HK-2 (cell line): Measurements from ENCODE around the gene CDH4.

ENCODE experiments used
- DNase-seq: peaks from one replicate; pipeline ENCODE4 v3.0.0-alpha.2; 2018; ENCODE audit not compliant: unreplicated experiment

CDH4 gene

GRCh38 chr20:61556673-61557072 lies 304.6 kb downstream of the CDH4 start:
- no peak for DNase-seq

GRCh38 chr20:61557621-61558020 lies 305.6 kb downstream of the CDH4 start:
- no peak for DNase-seq

- peak; percentile 41 for DNase-seq
Measured at GRCh38 chr20:61558726-61559125, 306.7 kb downstream of the CDH4 start.

- DNase-seq: no peak
Measured at GRCh38 chr20:61559706-61560315, 307.8 kb downstream of the CDH4 start.

- peak; percentile 16 for DNase-seq
Measured at GRCh38 chr20:61560361-61560853, 308.3 kb downstream of the CDH4 start.

GRCh38 chr20:61561111-61561830 lies 309.2 kb downstream of the CDH4 start:
- no peak for DNase-seq

GRCh38 chr20:61562491-61562890 lies 310.4 kb downstream of the CDH4 start:
- DNase-seq: no peak

GRCh38 chr20:61562897-61563504 lies 310.9 kb downstream of the CDH4 start:
- DNase-seq: no peak

- no peak for DNase-seq
Measured at GRCh38 chr20:61564628-61565027, 312.6 kb downstream of the CDH4 start.

- DNase-seq: no peak
Measured at GRCh38 chr20:61565791-61566190, 313.7 kb downstream of the CDH4 start.

- DNase-seq: no peak
Measured at GRCh38 chr20:61566691-61567090, 314.6 kb downstream of the CDH4 start.

GRCh38 chr20:61567204-61567603 lies 315.1 kb downstream of the CDH4 start:
- no peak for DNase-seq

- DNase-seq: no peak
Measured at GRCh38 chr20:61569825-61570224, 317.8 kb downstream of the CDH4 start.

GRCh38 chr20:61570646-61571195 lies 318.7 kb downstream of the CDH4 start:
- DNase-seq: no peak

GRCh38 chr20:61571221-61571620 lies 319.2 kb downstream of the CDH4 start:
- no peak for DNase-seq

- DNase-seq: no peak
Measured at GRCh38 chr20:61571916-61572711, 320.1 kb downstream of the CDH4 start.

GRCh38 chr20:61572789-61573188 lies 320.7 kb downstream of the CDH4 start:
- no peak for DNase-seq

- DNase-seq: no peak
Measured at GRCh38 chr20:61573415-61574305, 321.6 kb downstream of the CDH4 start.

GRCh38 chr20:61575151-61575937 lies 323.3 kb downstream of the CDH4 start:
- no peak for DNase-seq

- DNase-seq: no peak
Measured at GRCh38 chr20:61576372-61576771, 324.3 kb downstream of the CDH4 start.
